Kidney glomerular epithelial cell (primary cell): ENCODE results near the gene TPM2.

Experiments
- DNase-seq: peaks from one replicate; lab custom pipeline; 2025; lab: John Stamatoyannopoulos, UW

TPM2 gene

GRCh38 chr9:35718721-35719511, 29.2 kb upstream of the TPM2 start:
- no peak for DNase-seq

- DNase-seq = no peak
Measured at GRCh38 chr9:35717132-35717870, 27.6 kb upstream of the TPM2 start.

GRCh38 chr9:35716230-35716629, 26.5 kb upstream of the TPM2 start:
- no peak for DNase-seq

- DNase-seq = no peak
Measured at GRCh38 chr9:35714579-35715252, 25.0 kb upstream of the TPM2 start.

GRCh38 chr9:35714123-35714522, 24.4 kb upstream of the TPM2 start:
- DNase-seq = no peak

DNA sequence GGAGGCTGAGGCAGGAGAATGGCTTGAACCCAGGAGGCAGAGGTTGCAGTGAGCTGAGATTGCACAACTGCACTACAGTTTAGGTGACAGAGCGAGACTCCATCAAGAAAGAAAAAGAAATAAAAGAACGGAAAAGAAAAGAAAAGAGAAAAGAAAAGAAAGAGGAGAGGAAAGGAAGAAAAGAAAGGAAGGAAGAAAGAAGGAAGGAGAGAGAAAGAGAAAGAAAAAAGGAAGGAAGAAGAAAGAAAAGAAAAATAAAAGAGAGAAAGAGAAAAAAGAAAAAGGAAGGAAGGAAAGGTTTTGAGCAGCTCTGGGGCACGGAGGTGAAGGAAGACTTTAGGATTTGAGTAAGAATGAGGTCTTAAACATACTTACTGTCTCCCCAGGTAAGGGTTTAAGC, 23.9 kb upstream of the TPM2 start:
- no peak for DNase-seq

- no peak for DNase-seq
Measured at GRCh38 chr9:35712762-35713400, 23.2 kb upstream of the TPM2 start.

DNA sequence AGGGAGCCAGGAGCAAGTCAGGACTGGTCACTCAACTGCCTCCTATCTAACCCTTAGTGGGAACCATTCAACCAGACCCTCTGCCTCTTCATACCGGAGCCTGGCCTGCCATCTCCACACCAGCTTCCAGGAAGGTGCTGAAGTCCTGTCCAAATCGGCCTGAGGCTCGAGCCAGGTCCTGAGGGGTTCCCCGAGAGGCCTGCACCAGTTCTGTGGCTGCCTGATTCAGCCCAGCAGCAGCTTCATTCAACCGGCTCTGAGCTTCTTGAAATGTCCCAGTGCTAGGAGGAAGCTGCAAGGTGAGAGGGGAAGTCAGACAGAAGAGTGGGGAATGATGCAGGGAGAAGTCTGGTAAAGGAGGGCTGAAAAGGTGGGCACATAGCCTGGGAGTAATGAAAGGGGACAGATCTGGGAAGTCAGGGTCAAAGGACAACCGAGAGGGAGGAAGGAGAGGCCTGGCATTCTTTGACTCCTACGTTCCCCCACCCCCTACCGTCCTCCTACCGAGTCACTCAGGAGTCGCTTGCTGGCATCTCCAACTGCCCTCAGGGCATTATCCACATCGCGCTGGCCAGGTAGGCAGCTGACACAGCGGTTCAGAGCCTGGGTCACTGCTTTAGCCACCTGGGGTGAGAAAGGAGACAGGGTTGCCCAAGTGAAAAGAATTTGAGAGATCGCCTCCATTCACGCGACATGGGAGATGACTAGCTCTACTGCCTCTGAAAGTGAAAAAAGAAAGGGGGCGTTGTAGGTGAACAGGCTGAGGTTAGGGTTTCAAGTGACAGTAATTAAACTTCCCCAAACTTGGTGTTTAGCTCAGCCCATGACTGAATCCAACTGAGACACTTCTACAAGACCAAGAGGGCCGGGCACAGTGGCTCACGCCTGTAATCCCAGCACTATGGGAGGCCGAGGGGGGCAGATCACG, 22.0 kb upstream of the TPM2 start:
- DNase-seq = no peak

DNA sequence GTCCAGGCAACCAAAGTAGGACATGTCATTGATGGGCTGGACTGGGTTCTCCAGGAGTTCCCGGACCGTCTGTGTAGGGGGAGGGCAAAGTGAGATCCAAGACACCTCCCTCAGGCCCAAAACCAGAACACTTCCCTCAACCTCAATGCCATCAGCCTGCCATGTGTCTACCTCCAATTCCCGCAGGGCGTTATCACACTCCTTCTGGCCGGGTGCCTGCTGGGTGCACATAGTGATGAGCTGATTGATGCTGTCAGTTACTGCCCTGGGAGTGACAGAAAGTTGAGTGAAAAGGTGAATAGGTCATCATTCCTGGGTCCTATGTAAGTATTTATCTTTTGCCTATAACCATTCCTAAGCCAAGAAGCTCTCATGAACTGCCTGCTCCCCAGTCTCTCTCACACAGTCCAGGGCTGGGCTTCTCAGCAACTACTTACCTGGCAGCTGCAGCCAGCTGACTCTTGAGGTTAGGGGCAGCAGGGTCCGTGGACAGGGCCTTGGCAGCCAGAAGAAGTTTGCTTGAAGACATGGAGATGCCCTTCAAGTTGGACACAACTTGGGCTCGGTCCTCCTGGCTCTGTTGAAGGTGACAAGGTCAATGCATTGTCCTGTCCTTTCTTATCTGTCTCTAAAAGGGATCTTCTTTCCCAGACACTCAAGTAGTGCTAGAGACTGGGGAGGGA, 21.2 kb upstream of the TPM2 start:
- no peak for DNase-seq

GRCh38 chr9:35708146-35708545, 18.4 kb upstream of the TPM2 start:
- DNase-seq = no peak

- DNase-seq = no peak
Measured at GRCh38 chr9:35706951-35707350, 17.2 kb upstream of the TPM2 start.

GRCh38 chr9:35705836-35706430, 16.2 kb upstream of the TPM2 start:
- no peak for DNase-seq

GRCh38 chr9:35705372-35705771, 15.6 kb upstream of the TPM2 start:
- DNase-seq = no peak

DNA sequence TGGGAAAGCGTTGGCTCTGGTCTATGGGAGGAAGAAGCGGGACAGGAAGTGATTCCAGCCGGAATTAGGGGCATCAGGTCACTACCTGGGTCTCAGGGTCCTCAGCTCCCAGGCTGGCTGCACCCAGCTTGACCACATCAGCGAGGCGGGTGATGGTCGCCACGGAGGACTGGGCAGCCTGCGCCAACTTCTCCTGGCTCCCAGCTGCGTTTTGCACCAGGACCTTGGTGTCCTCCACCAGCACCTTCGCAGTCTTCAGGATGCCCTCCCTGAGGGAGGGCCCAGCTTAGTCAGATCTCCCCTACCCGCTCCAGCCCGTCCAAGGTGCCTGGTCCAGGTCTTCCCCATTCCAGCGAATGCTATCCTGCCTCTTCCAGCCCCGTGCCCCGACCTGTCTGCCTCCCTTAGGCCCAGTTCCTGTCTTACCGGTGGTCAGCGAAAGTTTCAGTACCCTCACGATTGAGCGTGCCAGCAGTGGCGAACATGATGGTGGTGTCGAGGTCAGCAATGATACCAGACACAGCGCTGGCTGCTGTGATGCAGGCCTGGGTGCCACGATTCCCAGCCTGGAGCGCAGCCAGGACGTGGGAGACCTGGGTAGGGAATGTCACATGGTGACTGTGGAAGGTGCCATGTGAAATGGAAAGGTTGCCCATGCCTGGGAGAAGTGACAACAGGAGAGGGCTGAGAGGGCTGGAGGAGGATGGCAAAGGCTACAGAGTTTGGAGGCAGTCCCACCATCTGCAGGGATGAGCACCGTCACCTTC, 14.4 kb upstream of the TPM2 start:
- DNase-seq = no peak

DNA sequence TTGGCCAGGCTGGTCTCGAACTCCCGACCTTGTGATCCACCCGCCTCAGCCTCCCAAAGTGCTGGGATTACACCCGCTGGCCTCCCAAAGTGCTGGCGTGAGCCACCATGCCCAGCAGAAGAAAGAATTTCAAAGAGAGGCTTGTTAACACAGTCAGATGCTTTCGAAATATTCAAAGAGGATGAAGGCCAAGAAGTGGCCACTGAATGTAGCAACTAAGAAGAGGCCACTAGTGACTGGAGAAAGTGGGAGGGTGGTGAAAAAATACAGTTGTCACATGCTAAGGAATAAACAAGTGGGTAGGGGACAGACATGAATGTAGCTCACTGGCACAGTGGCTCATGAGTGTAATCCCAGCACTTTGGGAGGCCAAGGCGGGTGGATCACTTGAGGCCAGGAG, 13.0 kb upstream of the TPM2 start:
- no peak for DNase-seq

- no peak for DNase-seq
Measured at GRCh38 chr9:35700942-35701341, 11.2 kb upstream of the TPM2 start.

DNA sequence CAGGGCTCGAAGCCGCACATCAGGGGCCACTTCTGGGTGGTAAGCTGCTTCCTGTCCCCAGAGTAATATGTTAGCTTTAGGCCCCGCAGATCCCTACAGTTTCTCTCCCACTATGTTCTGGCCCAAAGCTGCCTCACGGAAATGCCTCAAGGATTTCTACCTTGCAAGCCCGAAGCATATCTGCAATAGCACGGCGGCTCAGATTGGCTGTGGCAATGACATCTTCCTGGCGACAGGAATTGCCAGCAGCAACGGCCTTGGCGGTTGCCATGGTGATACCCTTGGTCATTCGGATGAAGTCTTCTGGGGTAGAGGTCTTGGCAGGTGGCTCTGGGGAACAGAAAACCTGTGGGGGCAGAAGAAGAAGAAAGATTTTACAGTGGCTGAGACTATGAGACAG, 10.3 kb upstream of the TPM2 start:
- no peak for DNase-seq

DNA sequence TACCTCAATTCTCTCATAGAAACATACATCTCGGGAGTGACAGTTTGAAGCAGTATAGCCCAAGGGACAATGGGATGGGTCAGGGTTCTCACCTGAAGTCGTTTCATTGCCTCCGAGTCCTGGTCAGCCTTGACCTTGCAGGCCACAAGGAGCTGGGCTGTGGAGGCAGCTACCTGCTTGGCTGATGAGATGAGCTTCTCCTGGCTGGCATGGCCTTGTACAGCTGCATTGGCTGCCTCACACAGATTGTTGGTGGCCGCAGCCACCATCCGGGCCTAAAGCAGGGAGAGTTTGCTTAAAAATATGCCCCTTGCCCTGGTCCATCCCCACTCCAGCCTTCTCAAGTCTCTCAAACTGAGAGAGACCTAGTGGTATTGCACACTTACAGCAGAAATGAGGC, 8.5 kb upstream of the TPM2 start:
- no peak for DNase-seq

DNA sequence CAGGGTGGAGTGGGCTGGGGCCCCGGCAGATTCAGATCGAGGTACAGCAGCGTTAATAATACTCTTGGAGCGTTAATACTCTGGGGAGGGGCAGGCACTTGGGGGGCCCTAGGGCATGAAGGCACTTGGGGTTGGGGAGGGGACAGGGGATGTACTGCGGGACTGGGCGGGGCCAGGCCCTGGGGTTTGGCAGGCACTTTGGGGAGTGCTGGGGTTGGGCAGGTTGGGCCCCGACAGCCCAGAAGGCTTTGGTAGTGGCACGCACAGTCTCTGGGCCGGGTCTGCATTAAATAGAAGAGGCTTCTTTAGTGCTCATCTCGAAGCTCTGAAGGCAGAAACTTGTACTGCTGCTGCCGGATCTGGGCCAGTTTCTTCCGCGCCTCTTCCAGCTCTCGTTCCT, 7.8 kb upstream of the TPM2 start:
- no peak for DNase-seq
